Peyer's patch (tissue), 4 donors: ENCODE measurements around the gene SH2D5.

ENCODE experiments used
- POLR2A ChIP-seq, 2 donors: fragments of 450-650 bp; IDR thresholded peaks; one replicate each; pipeline ENCODE4 v1.5.1; 2017; ENCODE audit warnings: antibody characterized with exemption in 2 of 2, mild to moderate bottlenecking in 2 of 2, moderate library complexity in 2 of 2
- TF ChIP-seq, protein P1 (sequence below), 6 experiments: fragments of 450-650 bp in 4 of 6; fragments of 200-600 bp in 2 of 6; sonication (generic) in 1 of 6; IDR thresholded peaks; one replicate each; pipeline ENCODE4 v1.5.1; 2017 to 2019; ENCODE audit warnings: antibody characterized with exemption in 6 of 6, mild to moderate bottlenecking in 3 of 6, moderate library complexity in 1 of 6

DNA sequence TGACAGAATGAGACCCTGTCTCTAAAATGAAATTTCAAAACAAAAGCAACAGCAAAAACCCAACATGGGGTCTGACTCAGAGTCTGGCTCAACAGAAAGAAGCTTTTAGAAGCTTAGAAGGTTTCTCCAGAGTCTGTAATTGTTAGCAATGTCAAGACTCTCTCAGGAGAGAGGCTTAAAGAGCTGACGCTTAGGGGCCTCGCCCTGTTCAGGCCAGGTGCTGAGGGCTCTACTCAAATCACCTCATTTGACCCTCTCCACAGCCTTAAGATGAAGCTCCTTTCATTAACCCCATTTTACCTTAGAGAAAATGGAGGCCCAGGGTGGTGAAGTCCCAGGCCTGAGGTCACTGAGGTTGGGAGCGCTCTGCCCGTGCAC lies 9.4 kb downstream of the SH2D5 start:
- TF ChIP-seq, protein P1, sequence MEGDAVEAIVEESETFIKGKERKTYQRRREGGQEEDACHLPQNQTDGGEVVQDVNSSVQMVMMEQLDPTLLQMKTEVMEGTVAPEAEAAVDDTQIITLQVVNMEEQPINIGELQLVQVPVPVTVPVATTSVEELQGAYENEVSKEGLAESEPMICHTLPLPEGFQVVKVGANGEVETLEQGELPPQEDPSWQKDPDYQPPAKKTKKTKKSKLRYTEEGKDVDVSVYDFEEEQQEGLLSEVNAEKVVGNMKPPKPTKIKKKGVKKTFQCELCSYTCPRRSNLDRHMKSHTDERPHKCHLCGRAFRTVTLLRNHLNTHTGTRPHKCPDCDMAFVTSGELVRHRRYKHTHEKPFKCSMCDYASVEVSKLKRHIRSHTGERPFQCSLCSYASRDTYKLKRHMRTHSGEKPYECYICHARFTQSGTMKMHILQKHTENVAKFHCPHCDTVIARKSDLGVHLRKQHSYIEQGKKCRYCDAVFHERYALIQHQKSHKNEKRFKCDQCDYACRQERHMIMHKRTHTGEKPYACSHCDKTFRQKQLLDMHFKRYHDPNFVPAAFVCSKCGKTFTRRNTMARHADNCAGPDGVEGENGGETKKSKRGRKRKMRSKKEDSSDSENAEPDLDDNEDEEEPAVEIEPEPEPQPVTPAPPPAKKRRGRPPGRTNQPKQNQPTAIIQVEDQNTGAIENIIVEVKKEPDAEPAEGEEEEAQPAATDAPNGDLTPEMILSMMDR (IDR thresholded peaks at IDR 0.05): no peak
- TF ChIP-seq POLR2A (IDR thresholded peaks at IDR 0.05): no peak
